Cardiac fibroblast (primary cell): ENCODE data around the gene NPR3.

Experiments
- DNase-seq, 2 donors: peaks; one replicate each; pipeline versions ENCODE4 v3.0.0 to v3.0.0-alpha.2; 2010; ENCODE audit warnings: low read depth in 2 of 2
- H3K4me3 ChIP-seq, 2 donors: replicated peaks in 1 of 2; 1 replicate in 1 of 2; 2 replicates in 1 of 2; pipeline ENCODE4 v1.5.1; 2011; ENCODE audit warnings: low read depth in 2 of 2, low read length in 2 of 2, mild to moderate bottlenecking in 2 of 2, moderate library complexity in 1 of 2
- CTCF ChIP-seq: IDR thresholded peaks from one replicate; pipeline ENCODE4 v1.5.1; 2011; ENCODE audit warnings: low read depth, mild to moderate bottlenecking, low read length, inconsistent platforms

Gene NPR3

GRCh38 chr5:32752411-32752810, 41.3 kb downstream of the NPR3 start:
- no peak for DNase-seq
- TF ChIP-seq CTCF, result no peak
- no peak overlapping the region for H3K4me3 ChIP-seq

GRCh38 chr5:32753051-32753450, 41.9 kb downstream of the NPR3 start:
- H3K4me3 ChIP-seq, result no peak overlapping the region
- no peak for TF ChIP-seq CTCF
- DNase-seq, result peak; percentile 39 to 73

DNA sequence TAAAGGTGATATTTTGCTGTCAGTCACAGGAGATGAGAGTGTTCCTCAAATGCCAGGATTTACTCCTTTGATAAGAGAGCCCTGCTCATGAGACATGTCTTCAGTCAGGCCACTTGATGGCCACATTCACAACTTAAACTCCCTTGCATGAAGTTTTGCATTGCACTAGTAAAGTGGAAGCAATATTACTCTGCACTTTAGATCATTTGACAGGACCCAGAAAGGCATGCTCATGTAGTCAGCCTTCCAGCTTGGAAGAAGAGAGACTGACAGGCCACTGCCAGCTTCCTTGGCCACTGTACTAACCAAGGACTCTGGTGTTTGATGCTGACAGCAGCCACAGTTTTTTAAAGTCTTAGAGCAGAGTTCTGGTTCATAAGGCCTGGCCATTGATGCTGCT, 42.6 kb downstream of the NPR3 start:
- no peak overlapping the region for H3K4me3 ChIP-seq
- no peak for TF ChIP-seq CTCF
- peak in 1 of 2 donors; percentile 45 for DNase-seq

- TF ChIP-seq CTCF, result no peak
- DNase-seq, result peak in 1 of 2 donors; percentile 40
- H3K4me3 ChIP-seq, result no peak overlapping the region
Observed at GRCh38 chr5:32754284-32754683, 43.2 kb downstream of the NPR3 start.

- no peak overlapping the region for H3K4me3 ChIP-seq
- no peak for TF ChIP-seq CTCF
- DNase-seq, result peak; percentile 76 to 95
Observed at GRCh38 chr5:32760091-32760509, 49.0 kb downstream of the NPR3 start.

DNA sequence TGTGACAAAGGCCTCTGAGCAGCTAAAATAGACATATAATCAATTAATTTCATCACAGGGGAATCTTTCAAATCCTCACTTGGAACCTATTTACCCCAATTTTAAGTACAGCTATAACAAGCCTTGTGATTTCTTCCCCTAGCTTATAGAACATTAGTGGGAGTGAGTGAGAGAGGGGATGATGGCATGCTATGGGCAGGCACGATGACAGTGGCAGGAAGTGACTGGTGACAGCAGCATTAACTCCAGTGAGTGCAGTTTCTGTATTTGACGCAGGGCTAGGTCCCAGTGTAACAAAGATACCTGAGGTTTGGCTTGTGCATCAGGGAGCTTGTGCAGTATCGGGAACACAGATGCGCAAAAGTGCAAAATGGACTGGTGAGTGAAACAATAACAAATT, 54.1 kb downstream of the NPR3 start:
- no peak overlapping the region for H3K4me3 ChIP-seq
- no peak for DNase-seq
- no peak for TF ChIP-seq CTCF

GRCh38 chr5:32767948-32768467, 56.9 kb downstream of the NPR3 start:
- DNase-seq, result peak; percentile 80 to 99
- no peak overlapping the region for H3K4me3 ChIP-seq
- TF ChIP-seq CTCF, result no peak
